Astrocyte (in vitro differentiated cells and primary cell): ENCODE data around the gene STON2. TPM values are rescaled to one million over a fixed set of nuclear protein-coding genes. Genes with fewer than 3 reads are reported as not detected.

ENCODE experiments used
- DNase-seq: peaks from one replicate; pipeline ENCODE4 v3.0.0-alpha.2; 2010; ENCODE audit warnings: low read depth
- FAIRE-seq: peaks from 2 replicates; lab custom pipeline; 2011; peaks lifted over from hg19 to GRCh38; lab: Jason Lieb, UNC
- H2AFZ ChIP-seq: 2 replicates; pipeline ENCODE4 v1.6.0; 2012; ENCODE audit warnings: low read depth, low read length, inconsistent platforms
- H3K27ac ChIP-seq: 2 replicates; pipeline ENCODE4 v1.5.1; 2011; ENCODE audit warnings: low read depth, low read length, inconsistent platforms
- H3K27me3 ChIP-seq: 2 replicates; pipeline ENCODE4 v1.6.0; 2011; ENCODE audit warnings: low read length, inconsistent platforms; ENCODE audit not compliant: insufficient read depth
- H3K36me3 ChIP-seq: 2 replicates; pipeline ENCODE4 v1.5.1; 2011; ENCODE audit warnings: low read length, inconsistent platforms; ENCODE audit not compliant: insufficient read depth
- H3K4me1 ChIP-seq: 2 replicates; pipeline ENCODE4 v1.5.1; 2011; ENCODE audit warnings: low read length, inconsistent platforms; ENCODE audit not compliant: insufficient read depth
- H3K4me2 ChIP-seq: 2 replicates; pipeline ENCODE4 v1.6.0; 2012; ENCODE audit warnings: low read length, inconsistent platforms
- H3K4me3 ChIP-seq: 2 replicates; pipeline ENCODE4 v1.5.1; 2011; ENCODE audit warnings: low read depth, mild to moderate bottlenecking, low read length, inconsistent platforms; ENCODE audit not compliant: insufficient read depth
- H3K79me2 ChIP-seq: 2 replicates; pipeline ENCODE4 v1.6.0; 2012; ENCODE audit warnings: mild to moderate bottlenecking, low read length, inconsistent platforms; ENCODE audit not compliant: insufficient read depth
- H3K9ac ChIP-seq: 2 replicates; pipeline ENCODE4 v1.6.0; 2012; ENCODE audit warnings: mild to moderate bottlenecking, low read length, inconsistent platforms
- H3K9me3 ChIP-seq: 2 replicates; pipeline ENCODE4 v1.5.1; 2012; ENCODE audit warnings: low read depth, mild to moderate bottlenecking, low read length, inconsistent platforms; ENCODE audit not compliant: insufficient read depth
- H4K20me1 ChIP-seq: 2 replicates; pipeline ENCODE4 v1.6.0; 2012; ENCODE audit warnings: low read length, inconsistent platforms; ENCODE audit not compliant: insufficient read depth
- H3K27ac Mint-ChIP-seq: one replicate; pipeline ENCODE4 v1.8.0; 2021; ENCODE audit warnings: mild to moderate bottlenecking, mixed read lengths; ENCODE audit not compliant: unreplicated experiment
- H3K27me3 Mint-ChIP-seq: one replicate; pipeline ENCODE4 v1.8.0; 2021; ENCODE audit warnings: low read depth, mixed read lengths; ENCODE audit not compliant: unreplicated experiment
- H3K36me3 Mint-ChIP-seq: one replicate; pipeline ENCODE4 v1.8.0; 2021; ENCODE audit warnings: low read depth, mixed read lengths; ENCODE audit not compliant: unreplicated experiment
- H3K4me1 Mint-ChIP-seq: one replicate; pipeline ENCODE4 v1.8.0; 2021; ENCODE audit warnings: low read depth, mixed read lengths; ENCODE audit not compliant: unreplicated experiment
- H3K4me3 Mint-ChIP-seq: one replicate; pipeline ENCODE4 v1.8.0; 2021; ENCODE audit warnings: mild to moderate bottlenecking, moderate library complexity, mixed read lengths; ENCODE audit not compliant: unreplicated experiment
- H3K9me3 Mint-ChIP-seq: one replicate; pipeline ENCODE4 v1.8.0; 2021; ENCODE audit warnings: mild to moderate bottlenecking, mixed read lengths; ENCODE audit not compliant: unreplicated experiment
- CTCF ChIP-seq: IDR thresholded peaks from 2 replicates; pipeline ENCODE4 v1.5.1; 2011; ENCODE audit warnings: low read depth, mild to moderate bottlenecking, inconsistent platforms, low read length, moderate library complexity; ENCODE audit not compliant: insufficient read depth
- EZH2 ChIP-seq: IDR thresholded peaks from 2 replicates; pipeline ENCODE4 v1.6.1; 2012; ENCODE audit warnings: mild to moderate bottlenecking, low read length, inconsistent platforms; ENCODE audit not compliant: insufficient read depth
- total RNA-seq: library from RNA; stranded (reverse); gene quantifications from 2 replicates; pipeline ENCODE4 v1.2.1, GENCODE V29; 2021

Gene STON2
- total RNA-seq, 1 donor from 2014 or later, result 52.9 TPM

- no peaks in the 10 kb centered on the region for H3K9me3 ChIP-seq
- H3K4me1 ChIP-seq, result peaks cover 4% of the 10 kb centered on the region
- H3K27me3 ChIP-seq, result no peaks in the 10 kb centered on the region
- H3K36me3 Mint-ChIP-seq, result no peaks in the 10 kb centered on the region
- H3K27me3 Mint-ChIP-seq, result no peaks in the 10 kb centered on the region
- H3K9me3 Mint-ChIP-seq, result peaks cover 4% of the 10 kb centered on the region
- FAIRE-seq (no peak), DNase-seq (no peak)
- no peaks in the 10 kb centered on the region for H4K20me1 ChIP-seq
- peaks cover 14% of the 10 kb centered on the region for H3K4me1 Mint-ChIP-seq
- no peaks in the 10 kb centered on the region for H3K79me2 ChIP-seq
- no peak overlapping the region for H3K4me2 ChIP-seq
- H3K9ac ChIP-seq, result no peak overlapping the region
- H3K4me3 ChIP-seq, result no peak overlapping the region
- H3K4me3 Mint-ChIP-seq, result no peak overlapping the region
- H3K27ac Mint-ChIP-seq, result no peak overlapping the region
- no peak overlapping the region for H2AFZ ChIP-seq
- TF ChIP-seq EZH2 (no peak), CTCF (no peak)
- no peak overlapping the region for H3K27ac ChIP-seq
- H3K36me3 ChIP-seq, result no peaks in the 10 kb centered on the region
These were observed 164.0 kb downstream of the STON2 start for GRCh38 chr14:81236138-81236537.

GRCh38 chr14:81235096-81235495, 165.0 kb downstream of the STON2 start:
- no peak for DNase-seq
- H3K27me3 ChIP-seq, result no peaks in the 10 kb centered on the region
- no peak overlapping the region for H3K4me3 ChIP-seq
- H3K27ac ChIP-seq, result no peak overlapping the region
- H3K9ac ChIP-seq, result no peak overlapping the region
- Mint-ChIP-seq H3K4me1 (peaks cover 14% of the 10 kb centered on the region), H3K27me3 (no peaks in the 10 kb centered on the region), H3K4me3 (no peak overlapping the region), H3K36me3 (no peaks in the 10 kb centered on the region), H3K9me3 (peaks cover 11% of the 10 kb centered on the region), H3K27ac (no peak overlapping the region)
- no peak for FAIRE-seq
- no peak overlapping the region for H2AFZ ChIP-seq
- no peaks in the 10 kb centered on the region for H3K79me2 ChIP-seq
- no peaks in the 10 kb centered on the region for H4K20me1 ChIP-seq
- no peaks in the 10 kb centered on the region for H3K36me3 ChIP-seq
- TF ChIP-seq EZH2, result no peak
- TF ChIP-seq CTCF, result no peak
- H3K4me1 ChIP-seq, result peaks cover 4% of the 10 kb centered on the region
- H3K4me2 ChIP-seq, result no peak overlapping the region
- no peaks in the 10 kb centered on the region for H3K9me3 ChIP-seq

- H3K27me3 Mint-ChIP-seq, result no peaks in the 10 kb centered on the region
These were observed 165.8 kb downstream of the STON2 start for GRCh38 chr14:81234278-81234677.

More at GRCh38 chr14:81234278-81234677, 165.8 kb downstream of the STON2 start:
- Histone ChIP-seq H3K4me1 (peaks cover 4% of the 10 kb centered on the region), H3K4me2 (no peak overlapping the region), H3K4me3 (no peak overlapping the region), H3K27me3 (no peaks in the 10 kb centered on the region), H2AFZ (no peak overlapping the region), H4K20me1 (no peaks in the 10 kb centered on the region), H3K27ac (no peak overlapping the region), H3K36me3 (no peaks in the 10 kb centered on the region), H3K9me3 (no peaks in the 10 kb centered on the region), H3K9ac (no peak overlapping the region), H3K79me2 (no peaks in the 10 kb centered on the region)
- DNase-seq, result no peak
- Mint-ChIP-seq H3K4me3 (peak overlapping the region; percentile 10), H3K36me3 (no peaks in the 10 kb centered on the region), H3K27ac (peak overlapping the region; percentile 76), H3K9me3 (peaks cover 11% of the 10 kb centered on the region), H3K4me1 (peaks cover 14% of the 10 kb centered on the region)
- TF ChIP-seq CTCF (no peak), EZH2 (no peak)
- no peak for FAIRE-seq
